NCI-H1417 treated with DMSO at 0.1 percent for 48 hours (cell line): Measurements from ENCODE around the gene IGSF6.
"Not testable (repeated sequence)": the region's sequence is repeated elsewhere in the genome, so short reads cannot be mapped to it uniquely, and the experiment has no call there.

ENCODE experiments used
- DNase-seq: peaks from one replicate; lab custom pipeline; 2025; lab: John Stamatoyannopoulos, UW

The IGSF6 gene

DNA sequence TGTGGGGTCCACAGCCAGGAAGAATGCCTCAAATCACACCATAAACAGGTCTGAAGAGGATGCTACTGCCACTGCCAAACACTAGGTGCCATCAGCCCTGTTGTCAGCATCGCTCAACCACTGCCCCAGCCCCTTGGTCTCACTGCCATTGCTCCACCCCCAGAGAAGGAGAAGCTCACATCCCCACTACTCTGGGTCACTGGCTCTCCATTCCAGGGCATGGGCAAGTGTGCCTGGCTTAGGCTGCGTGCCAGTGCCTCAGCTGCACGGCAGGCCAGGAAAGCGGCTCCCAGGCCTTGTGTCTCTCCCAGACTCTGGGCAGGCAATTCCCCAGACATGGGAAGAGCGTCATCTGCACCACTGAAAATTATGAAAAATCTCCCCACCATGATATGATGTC, 1.2 kb upstream of the IGSF6 start:
- no peak for DNase-seq

DNA sequence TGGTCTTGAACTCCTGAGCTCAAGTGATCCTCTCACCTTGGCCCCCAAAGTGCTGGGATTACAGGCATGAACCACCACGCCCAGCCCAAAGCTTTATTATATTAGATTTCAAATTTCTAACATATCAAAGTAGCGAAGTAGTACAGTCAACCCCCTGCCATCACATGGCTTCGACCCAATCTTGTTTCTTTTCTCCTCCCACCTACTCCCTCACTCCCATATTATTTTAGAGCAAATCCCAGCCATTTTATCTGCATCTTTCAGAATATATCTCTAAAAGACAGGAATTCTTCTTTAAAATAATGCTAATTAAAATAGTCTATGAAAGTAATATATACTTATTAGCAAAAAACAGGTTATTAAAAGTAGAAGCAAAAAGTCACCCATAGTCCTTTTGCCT, 893 bp downstream of the IGSF6 start:
- DNase-seq, result no peak

DNA sequence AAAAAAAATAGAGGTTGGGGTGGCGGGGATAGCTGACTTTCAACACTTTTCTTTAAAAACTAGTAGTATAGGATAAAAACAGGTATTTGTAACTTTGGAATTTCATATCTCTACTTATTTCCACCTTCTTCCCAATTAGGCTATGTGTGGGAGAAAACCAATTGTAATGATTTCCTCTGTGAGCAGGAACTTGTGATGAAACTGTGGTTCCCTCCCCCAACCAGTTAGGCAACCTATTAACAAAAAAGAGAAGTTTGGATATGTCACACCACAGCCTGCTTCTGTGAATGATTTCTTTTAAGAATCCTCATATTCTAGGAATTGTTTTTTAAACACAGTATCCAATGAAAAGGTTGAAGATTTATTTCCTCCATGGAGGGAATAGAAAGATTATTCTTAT, 1.9 kb downstream of the IGSF6 start:
- no peak for DNase-seq

DNA sequence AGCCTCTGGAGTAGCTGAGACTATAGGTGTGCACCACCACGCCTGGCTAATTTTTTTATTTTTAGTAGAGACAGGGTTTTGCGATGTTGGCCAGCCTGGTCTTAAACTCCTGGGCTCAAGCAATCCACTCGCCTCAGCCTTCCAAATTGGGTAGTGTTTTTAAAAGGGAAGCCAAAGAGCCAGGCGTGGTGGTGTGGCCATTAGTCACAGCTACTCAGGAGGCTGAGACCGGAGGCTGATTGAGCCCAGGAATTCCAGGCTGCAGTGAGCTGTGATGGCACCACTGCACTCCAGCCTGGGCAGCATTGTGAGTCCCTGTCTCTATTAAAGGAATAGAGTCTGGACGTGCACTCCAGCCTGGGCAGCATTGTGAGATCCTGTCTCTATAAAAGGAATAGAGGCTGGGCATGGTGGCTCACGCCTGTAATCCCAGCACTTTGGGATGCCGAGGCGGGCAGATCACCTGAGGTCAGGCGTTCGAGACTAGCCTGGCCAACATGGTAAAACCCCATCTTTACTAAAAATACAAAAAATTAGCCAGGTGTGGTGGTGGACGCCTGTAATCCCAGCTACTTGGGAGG, 2.5 kb downstream of the IGSF6 start:
- DNase-seq, result not testable (repeated sequence)

DNA sequence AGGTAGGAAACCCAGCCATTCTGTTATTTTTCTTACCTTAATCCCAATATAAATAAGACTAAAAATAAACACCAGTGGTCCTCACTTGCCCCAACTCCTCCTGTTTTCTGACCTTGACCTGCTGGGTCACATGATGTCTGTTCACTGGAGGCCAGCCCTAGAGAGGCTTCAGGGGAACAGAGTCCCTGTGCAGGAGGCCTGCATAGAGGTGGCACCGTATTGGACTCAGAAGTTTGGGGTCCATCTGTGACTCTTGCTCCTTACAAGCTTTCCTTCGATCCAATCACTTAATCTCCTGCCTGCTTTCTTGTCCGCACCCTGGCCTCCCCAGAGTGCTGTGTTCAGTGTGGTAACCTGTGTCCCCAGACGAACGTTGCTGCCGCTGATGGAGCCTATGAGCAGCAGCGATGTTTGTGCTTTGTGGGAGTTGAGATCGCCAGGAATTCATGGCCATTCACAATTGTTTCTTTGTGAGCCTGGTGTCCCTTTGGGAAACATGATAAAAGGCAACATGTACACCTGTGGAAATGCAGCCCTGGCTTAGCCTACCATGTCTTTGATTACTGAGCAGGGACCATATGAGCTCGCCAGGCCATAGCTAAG, 4.7 kb downstream of the IGSF6 start:
- no peak for DNase-seq

DNA sequence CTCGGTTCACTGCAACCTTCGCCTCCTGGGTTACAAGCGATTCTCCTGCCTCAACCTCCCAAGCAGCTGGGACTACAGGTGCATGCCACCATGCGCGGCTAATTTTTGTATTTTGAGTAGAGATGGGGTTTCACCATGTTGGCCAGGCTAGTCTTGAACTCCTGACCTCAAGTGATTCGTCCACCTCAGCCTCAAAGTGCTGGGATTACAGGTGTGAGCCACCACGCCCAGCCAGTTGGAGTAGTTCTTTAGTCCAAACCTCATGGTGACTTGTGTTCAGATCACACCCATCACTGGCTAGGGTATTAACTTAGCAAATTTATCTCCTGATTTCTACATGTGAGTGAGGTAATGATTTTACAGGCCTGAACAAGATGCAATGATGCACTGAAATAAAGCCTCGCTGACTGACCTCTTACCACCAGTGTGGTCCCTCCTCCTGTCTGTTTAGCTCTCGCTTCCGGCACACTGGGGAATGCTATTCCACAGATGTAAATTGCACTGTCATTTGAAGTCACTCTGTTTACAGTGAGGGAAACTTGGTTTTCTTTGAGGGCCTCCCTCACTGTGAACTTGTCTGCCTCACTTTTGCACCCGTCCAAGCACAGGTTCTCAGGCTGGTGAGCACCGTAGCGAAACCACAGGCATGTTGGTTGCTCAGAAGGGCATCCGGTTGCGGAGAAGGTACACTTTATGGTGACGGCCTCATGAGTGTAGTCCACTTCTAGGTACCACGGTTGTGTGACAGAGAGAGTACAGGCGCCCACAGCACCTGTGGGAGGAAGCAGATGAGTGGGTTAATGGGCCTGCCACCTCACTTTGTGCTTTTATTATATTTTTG, 5.5 kb downstream of the IGSF6 start:
- no peak for DNase-seq

DNA sequence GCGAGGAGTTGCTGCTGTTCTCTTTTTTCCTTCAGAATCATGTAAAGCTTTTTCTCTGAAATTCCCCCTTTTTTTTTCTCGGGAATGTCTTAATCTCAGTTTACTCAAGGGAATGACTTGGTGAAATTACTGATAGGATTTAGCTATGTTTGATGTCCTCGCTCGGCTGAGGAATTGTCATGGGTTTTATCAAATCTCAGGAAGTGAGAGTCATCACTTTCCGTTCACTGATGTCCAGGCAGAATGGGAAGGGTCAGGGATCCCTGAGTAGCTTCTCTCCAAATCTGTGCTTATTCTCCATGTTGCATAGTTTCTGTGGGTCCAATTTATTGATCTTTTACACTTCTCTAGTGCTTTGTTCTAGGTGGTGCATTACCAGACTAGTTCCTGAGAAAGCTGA, 6.3 kb downstream of the IGSF6 start:
- DNase-seq, result no peak

DNA sequence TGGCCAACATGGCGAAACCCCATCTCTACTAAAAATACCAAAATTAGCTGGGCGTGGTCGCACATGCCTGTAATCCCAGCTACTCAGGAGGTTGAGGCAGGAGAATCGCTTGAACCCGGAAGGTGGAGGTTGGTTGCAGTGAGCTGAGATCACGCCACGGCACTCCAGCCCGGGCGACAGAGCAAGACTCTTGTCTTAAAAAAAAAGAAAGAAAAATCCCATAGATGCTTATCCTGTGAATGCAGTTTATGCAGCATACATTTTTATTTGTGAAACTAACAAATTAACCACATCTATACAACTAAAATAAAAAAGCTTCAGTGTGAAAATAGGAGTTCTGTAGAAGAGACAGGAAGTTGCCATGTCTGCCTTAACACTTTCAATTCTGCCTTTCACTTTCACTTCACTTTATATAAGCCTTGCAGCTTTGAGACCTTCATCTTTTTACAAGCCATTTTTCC, 7.1 kb downstream of the IGSF6 start:
- no peak for DNase-seq

DNA sequence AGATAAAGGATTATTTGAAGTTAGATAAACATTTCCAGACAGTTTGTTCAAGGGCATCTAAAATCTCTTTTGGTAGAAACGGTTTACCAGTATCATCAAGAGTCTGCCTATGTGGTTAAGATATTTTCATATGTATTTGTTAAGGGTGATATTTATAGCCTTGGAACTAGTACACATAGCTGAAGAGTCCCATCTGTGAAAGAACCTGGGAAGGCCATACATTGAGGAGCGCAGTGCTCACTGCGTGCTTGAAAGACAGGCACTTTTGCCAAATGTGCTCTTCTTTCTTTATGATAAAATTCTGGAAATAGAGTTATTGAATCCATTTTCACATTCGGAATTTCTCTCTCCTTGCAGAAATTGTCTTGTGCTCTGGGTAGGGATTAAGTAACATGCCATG, 7.7 kb downstream of the IGSF6 start:
- no peak for DNase-seq

DNA sequence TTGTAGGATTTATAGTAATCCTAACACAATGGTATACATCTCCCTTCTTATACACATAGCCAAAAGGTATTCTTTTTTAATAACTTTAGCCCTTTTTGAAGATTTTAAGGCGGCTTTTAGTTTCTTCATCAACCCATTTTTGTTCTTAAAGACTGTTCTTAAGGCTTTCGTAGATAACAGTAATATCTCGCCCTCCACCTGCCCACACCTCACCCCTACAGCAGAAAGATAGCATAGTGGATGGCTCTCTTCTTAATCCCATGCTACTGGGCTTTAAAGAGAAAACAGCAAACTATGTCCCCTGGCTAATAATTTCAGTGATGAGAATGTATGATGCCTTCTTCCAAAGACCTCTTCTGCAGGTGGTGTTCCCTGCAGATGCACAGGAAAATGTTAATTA, 8.6 kb downstream of the IGSF6 start:
- DNase-seq, result no peak

DNA sequence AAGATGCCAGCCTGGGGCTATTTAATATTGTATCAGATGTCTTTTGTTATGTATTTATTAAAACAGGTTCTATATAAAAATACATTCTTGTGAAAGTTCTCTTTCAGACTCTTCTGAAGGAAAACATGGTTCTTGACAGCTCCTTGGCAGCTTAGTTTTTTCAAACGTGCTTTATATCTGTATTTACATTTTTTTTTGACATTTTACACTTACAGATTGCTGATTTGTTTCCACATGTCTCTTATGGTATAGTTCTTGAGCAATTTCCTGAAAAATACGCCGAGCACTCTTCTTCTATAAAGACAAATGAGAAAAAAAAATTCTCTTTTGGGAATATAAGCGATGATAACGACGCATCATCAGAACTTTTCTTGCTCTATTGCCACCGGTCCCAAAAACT, 9.5 kb downstream of the IGSF6 start:
- no peak for DNase-seq

DNA sequence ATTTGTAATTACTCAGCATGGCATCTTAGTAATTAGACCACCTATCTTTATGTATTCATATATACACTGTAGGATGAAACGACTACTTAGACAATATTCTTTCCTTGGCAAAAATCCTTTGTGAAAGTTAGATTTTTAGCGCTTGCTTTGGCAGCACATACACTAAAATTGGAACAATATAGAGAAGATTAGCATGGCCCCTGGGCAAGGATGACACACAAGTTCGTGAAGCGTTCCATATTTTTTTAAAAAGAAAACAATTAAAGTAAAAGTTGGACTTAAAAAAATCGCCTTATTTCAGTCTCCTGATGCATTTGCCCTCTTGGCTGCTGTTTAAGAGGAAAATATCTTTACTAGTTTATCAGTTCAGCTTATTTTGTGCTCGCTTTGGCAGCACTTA, 10.5 kb downstream of the IGSF6 start:
- no peak for DNase-seq

DNA sequence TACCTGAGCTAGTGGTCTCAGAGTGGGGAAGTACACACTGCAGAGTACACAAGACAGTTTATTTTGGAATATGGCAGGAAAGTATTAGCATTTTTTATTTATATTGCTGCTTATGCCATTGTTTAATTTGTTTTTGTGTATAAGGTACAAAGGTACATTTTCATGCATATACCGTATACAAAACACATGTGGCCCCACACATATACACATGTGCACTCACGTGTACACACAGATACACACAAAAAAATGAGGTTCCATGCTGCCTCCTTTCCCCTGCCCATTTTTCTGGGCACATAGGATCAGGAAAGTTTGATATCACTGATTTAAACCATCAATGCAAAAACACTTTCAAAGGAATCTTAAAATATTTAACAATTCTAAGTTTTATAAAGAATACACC, 12.9 kb downstream of the IGSF6 start:
- no peak for DNase-seq

DNA sequence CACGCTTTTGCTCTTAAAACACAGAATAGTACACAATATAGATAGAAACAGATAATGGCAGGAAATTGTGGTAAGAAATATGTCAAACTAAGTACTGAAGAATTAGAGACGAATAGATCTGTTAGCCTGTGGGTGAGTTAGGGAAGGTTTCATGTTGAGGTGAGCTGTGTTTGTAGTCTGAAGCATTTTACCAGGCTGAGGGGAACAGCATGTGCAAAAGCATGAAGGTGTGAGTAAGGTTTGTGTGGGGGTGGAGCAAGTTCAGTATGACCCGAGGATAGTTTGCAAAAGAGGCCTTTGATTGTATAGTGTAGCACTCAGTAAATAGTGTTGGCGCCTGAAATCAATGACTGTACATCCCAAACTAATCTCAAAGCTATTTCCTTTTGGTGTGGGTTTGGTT, 13.8 kb downstream of the IGSF6 start:
- no peak for DNase-seq

DNA sequence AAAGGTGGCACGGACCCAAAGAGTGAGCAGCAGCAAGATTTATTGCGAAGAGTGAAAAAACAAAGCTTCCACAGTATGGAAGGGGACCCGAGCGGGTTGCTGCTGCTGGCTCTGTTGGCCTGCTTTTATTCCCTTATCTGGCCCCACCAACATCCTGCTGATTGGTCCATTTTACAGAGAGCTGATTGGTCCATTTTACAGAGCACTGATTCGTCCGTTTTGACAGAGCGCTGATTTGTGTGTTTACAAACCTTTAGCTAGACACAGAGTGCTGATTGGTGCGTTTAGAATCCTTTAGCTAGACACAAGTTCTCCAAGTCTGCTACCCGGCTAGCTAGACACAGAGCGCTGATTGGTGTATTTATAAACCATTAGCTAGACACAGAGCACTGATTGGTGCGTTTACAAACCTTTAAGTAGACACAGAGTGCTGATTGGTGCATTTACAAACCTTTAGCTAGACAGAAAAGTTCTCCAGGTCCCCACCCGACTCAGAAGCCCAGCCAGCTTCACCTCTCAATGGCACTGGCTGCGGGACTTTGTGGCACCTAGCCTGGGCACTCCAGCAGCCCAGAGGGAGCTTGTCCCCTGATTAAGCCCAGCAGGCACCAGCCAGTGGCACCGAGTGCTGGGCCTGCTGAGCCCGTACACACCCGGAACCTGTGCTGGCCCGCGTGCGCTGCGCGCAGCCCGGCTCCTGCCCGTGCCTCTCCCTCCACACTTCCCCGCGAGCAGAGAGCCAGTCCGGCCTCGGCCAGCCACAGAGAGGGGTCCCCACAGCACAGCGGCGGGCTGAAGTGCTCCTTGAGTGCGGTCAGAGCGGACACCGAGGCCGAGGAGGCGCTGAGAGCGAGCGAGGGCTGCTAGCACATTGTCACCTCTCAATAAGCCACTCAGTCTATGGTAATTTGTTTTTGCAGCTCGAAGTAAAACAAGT, 15.1 kb downstream of the IGSF6 start:
- DNase-seq, result no peak

DNA sequence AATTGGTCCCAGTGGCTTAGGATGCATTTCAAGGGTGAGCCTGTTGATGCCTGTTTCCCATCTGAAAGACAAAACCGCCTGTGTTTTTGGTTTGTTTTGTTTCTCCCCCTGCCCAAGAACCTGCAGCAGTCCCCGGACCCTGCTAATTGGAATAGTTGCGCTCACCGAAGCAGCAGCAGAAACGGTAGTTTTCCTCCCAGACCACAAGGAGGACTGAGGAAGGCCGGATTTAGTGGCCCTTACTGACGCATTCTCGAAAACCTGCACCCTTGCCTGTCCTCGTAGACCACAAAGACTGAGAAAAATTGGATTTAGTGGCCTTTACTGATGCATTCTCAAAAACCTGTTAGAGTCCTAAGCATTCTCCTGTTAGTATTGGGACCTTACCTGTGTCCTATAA, 16.7 kb downstream of the IGSF6 start:
- not testable (repeated sequence) for DNase-seq

DNA sequence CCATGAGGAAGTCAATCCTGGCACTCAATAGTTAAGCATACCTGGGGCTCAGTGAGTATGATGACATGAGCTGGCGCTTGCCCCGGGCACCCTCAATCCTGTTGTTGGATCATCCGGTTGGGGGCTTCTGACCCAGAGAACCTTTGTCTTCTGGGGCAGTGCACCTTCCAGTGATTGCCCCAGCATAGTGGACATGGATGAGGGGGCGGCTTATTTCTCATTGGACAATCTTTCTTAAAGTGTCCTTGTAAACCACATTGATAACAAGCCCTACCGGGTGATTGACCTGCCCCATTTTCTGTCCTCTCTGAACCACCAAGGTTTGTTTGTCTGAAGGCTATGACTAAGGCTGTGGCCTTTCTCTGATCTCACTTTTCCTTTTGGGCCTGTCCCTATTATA, 18.2 kb downstream of the IGSF6 start:
- no peak for DNase-seq

DNA sequence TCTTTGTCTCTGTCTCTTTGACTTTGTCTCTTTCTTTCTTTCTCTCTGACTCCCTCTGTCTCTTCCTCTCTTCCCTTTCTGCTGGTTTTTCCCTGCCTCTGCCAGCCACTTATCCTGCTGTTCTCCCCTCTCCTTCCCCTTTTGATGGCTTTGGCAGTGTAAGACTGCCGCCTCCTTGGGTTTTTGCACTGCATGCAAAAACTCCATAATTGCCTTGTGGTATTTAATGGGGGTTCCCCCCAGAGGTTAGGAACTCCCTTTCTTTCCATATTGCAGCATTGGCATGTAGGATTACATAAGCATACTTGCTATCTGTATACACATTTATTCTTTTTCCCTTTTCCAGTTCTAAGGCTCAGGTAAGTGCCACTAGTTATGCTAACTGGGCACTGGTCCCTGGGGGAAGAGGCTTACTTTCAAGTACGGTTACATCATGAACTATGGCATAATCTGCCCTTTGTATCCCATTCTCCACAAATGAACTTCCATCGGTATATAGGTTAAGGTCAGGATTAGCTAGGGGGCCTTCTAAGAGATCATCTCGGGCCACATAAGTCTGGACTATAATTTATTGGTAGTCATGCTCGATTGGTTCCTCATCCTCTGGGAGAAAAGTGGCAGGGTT, 20.3 kb downstream of the IGSF6 start:
- not testable (repeated sequence) for DNase-seq

DNA sequence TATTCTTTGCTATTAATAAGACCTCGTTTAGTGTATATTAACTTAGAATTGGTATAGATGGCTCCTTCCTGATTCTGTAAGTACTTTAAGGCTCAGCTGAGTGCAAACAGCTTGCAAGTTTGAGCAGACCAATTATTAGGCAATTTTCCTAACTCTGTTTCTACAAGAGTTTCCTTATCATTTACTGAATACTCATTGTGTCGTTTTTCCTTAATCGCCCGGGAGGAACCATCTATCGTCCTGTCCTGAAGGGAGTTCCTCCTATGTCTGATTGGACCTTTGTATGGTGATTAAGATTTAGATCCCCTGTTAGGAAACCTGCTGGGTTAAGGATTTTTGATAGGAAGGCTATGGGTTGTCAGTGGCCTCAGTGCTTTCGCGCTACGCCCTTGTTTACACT, 21.0 kb downstream of the IGSF6 start:
- DNase-seq, result not testable (repeated sequence)

DNA sequence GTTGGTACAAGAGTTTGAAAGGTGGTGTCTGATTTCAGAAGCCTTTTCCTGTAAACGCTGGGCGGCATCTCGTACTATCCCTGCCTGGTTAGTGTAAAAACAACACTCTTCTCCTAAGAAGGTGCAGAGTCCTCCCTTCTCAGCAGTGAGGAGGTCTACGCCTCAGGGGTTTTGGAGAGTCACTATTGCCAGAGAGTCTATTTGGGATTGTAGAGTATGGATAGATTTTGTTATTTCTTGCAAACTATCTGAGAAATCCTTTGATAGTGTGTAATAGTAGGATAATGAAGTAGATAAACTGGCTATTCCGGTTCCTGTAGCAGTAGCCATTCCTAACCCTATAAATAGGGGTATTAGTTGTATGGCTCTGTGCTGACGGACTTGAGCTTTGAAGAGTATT, 21.5 kb downstream of the IGSF6 start:
- DNase-seq, result not testable (repeated sequence)

DNA sequence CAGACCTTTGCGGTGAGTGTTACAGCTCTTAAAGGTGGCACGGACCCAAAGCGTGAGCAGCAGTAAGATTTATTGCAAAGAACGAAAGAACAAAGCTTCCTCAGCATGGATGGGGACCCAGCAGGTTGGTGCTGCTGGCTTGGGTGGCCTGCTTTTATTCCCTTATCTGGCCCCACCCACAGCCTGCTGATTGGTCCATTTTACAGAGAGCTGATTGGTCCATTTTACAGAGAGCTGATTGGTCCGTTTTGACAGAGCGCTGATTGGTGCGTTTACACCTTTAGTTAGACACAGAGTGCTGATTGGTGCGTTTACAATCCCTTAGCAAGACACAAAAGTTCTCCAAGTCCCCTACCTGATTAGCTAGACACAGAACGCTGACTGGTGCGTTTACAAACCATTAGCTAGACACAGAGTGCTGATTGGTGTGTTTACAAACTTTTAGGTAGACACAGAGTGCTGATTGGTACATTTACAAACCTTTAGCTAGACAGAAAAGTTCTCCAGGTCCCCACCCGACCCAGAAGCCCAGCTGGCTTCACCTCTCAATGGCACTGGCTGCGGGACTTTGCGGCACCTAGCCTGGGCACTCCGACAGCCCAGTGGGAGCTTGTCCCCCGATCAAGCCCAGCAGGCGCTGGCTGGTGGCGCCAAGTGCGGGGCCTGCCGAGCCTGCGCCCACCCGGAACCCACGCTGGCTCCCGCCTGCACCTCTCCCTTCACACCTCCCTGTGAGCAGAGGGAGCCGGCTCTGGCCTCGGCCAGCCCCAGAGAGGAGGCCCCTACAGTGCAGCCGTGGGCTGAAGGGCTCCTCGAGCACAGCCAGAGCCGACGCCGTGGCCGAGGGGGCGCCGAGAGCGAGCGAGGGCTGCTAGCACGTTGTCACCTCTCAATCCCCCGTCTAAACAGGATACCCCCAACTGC, 22.5 kb downstream of the IGSF6 start:
- DNase-seq, result not testable (repeated sequence)
